GM12864 (cell line): Measurements from ENCODE around the gene AIMP2.

Experiments
- DNase-seq: peaks from one replicate; pipeline ENCODE4 v3.0.0-alpha.2; 2011; ENCODE audit warnings: low read depth
- H3K4me3 ChIP-seq: 2 replicates; pipeline ENCODE4 v1.5.1; 2011; ENCODE audit warnings: mild to moderate bottlenecking, low read depth, low read length, control low read depth
- TF ChIP-seq, protein P1 (sequence below): IDR thresholded peaks from 2 replicates; pipeline ENCODE4 v1.5.1; 2011; ENCODE audit warnings: low read depth, mild to moderate bottlenecking, moderate library complexity, low read length, control low read depth, inconsistent platforms; ENCODE audit errors: missing control alignments

Gene AIMP2

DNA sequence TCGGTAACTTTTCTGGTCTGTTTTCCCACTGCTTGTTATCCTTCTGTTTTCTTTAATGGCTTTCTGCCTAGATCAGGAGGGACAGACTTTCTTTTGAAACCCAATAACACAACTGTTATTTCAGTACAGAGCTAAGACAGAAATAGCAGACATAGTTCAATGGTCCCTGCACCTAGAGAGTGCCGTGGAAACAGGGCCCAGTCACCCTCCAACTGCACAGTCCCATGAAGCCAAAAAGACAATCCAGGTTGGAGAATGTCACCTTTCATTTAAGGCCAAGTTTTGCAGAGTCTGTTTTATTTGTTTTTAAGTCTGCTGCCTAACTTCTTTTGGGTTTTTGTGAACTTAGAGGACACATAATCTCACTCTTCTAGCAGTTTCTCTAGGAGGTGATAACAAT is 2.5 kb downstream of the AIMP2 start:
- TF ChIP-seq, protein P1, sequence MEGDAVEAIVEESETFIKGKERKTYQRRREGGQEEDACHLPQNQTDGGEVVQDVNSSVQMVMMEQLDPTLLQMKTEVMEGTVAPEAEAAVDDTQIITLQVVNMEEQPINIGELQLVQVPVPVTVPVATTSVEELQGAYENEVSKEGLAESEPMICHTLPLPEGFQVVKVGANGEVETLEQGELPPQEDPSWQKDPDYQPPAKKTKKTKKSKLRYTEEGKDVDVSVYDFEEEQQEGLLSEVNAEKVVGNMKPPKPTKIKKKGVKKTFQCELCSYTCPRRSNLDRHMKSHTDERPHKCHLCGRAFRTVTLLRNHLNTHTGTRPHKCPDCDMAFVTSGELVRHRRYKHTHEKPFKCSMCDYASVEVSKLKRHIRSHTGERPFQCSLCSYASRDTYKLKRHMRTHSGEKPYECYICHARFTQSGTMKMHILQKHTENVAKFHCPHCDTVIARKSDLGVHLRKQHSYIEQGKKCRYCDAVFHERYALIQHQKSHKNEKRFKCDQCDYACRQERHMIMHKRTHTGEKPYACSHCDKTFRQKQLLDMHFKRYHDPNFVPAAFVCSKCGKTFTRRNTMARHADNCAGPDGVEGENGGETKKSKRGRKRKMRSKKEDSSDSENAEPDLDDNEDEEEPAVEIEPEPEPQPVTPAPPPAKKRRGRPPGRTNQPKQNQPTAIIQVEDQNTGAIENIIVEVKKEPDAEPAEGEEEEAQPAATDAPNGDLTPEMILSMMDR, result no peak
- H3K4me3 ChIP-seq, result no peak overlapping the region

DNA sequence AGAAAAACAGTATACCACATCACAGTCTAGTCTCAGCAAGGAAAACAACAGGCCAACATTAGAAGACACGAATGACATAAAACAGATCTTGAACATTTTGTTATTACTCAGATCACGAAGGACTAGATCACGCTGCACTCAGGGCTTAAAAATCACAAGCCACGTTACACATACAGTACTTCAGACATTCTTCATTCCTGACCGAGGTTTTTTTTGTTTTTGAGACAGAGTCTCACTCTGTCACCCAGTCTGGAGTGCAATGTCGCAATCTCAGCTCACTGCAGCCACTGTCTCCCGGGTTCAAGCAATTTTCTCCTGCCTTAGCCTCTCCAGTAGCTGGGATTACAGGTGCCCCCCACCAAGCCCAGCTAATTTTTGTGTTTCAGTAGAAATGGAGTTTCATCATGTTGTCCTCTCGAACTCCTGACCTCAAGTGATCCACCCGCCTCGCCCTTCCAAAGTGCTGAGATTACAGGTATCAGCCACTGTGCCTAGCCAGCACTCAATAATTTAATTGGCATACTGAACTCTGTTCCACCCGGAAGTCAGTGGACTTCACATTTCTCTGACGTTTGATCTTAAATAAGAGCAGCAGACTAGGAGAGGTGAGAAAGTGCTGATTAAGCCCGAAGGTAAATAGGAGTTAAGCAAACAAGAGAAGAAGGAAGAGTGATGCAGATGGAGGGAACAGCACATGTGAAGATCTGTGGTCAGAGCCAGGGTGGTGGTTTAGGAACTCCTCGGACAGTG is 3.5 kb downstream of the AIMP2 start:
- TF ChIP-seq, protein P1, result no peak
- no peak for DNase-seq
- H3K4me3 ChIP-seq, result no peak overlapping the region

More for the DNA sequence above, 2.5 kb downstream of the AIMP2 start:
- DNase-seq, result no peak

DNA sequence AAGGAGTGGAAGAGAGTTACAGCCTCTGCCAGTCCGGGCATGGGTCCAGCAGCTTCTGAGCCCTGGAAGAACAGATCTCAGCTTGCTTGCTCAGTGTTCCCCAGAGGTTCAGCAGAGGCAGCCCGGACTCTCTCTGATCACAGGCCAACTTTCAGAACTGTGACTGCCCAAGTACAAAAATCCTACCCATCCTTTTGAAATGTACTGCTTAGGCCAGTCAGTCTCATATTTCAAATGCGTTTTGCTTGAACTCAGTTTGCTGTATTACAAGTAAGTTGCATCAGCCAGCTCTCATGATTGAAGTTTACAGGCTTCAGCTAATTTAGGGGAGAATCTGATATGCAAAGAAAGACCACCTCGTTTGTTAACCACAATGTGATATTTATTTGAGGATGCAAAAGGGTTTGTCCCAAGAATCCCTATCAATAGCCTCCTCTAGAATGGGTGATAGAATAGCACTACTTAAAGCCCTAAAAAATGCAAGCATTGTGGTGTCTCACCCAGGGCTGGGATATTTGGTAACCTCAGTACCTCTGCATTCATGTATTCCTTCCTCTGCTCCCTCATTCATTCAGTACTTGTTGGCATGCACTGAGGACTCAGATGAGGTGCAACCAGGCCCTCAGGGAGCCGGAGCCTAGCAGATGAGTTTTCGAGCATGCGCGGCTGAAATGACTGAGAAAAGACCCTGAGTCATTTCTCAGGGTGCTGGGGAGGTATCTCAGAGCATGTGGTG is 7.0 kb downstream of the AIMP2 start:
- TF ChIP-seq, protein P1, result no peak
- DNase-seq, result no peak
- H3K4me3 ChIP-seq, result no peak overlapping the region

DNA sequence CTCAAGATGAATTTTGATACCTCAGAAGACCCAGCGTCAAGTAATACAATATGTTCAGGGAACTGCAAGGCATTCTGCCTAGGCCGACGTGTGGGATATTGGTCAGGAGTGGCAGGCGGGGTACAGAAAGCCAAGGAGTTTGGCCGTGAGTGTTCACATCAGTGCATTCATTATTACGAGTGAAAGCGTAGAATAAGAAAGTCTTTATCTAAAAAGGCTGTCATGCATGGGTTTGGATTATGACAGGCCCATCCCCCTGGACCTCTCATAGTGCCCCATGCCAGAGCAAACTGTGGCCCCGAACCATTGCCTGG is 7.5 kb downstream of the AIMP2 start:
- no peak for DNase-seq
- TF ChIP-seq, protein P1, result no peak
- no peak overlapping the region for H3K4me3 ChIP-seq

DNA sequence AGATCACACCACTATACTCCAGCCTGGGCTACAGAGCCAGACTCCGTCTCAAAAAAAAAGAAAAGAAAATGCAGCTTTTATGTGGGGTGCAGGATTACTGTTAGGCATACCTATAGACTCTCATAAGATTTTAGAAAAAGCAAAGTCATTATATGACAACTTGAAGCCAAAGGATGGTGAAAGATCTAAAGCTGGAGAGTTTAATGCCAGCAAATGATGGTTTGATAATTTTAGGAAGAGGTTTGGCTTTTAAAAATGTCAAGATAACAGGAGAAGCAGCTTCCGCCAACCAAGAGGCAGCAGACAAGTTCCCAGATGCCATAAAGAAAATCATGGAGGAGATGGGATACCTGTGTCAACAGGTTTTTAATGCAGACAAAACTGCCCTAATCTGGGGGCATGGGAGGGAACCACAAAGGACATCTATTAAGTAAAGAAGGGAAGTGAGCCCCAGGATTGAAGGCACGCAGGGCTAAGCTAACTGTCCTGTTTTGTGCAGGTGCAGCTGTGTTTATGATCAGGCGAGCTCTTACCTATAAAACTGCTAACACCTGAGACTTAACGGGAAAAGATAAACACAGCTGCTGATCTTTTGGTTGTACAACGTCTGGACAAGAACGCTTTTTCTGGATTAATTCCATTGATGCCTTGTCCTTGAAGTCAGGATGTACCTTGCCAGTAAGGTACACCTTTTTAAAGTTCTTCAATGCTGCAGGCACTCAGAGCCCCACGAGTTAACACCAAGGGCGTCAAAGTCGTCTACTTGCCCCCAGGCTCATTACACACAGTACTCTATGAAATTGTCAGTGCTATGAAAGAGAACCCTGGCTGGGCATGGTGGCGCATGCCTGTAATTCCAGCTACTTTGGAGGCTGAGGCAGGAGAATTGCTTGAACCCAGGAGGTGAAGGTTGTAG is 11.6 kb downstream of the AIMP2 start:
- DNase-seq, result no peak
- TF ChIP-seq, protein P1, result no peak
- no peak overlapping the region for H3K4me3 ChIP-seq

DNA sequence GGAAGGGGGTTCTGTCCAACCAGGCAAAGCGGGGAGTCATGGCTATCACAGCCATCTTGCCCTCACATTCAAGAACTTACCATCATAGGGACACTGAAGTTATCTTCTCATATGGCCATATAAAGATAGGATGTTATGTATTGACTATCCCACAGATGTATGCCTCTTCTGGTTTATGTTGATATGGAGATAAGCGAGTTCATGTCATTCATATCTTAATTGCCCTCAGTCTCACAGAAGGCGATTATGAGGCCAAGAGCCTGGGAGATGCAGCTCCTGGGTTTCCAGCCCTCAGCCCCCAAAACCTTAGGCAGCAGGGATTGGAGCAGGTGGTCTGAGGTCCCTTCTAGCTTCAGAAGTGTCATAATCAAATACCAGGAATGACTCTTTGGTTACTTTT is 13.6 kb downstream of the AIMP2 start:
- H3K4me3 ChIP-seq, result no peak overlapping the region
- TF ChIP-seq, protein P1, result no peak
- DNase-seq, result no peak
